PFSK-1 (cell line): Measurements from ENCODE around the gene CHST10.

Experiments
- FOXP2 ChIP-seq: optimal IDR thresholded peaks from 2 replicates; pipeline ENCODE3; 2011; ENCODE audit warnings: borderline replicate concordance, control low read depth, inconsistent platforms; ENCODE audit not compliant: insufficient read depth; ENCODE audit errors: extremely low read length, extremely low read depth
- POLR2AphosphoS5 ChIP-seq: IDR thresholded peaks from 2 replicates; pipeline ENCODE4 v1.6.1; 2012; ENCODE audit warnings: low read depth, mild to moderate bottlenecking, control low read depth, low read length, moderate library complexity
- REST ChIP-seq, 2 experiments: IDR thresholded peaks; 2 replicates each; pipeline versions ENCODE4 v1.6.1 to v1.8.0; 2011 to 2012; ENCODE audit warnings: low read depth in 2 of 2, low read length in 2 of 2, control low read depth in 1 of 2, inconsistent platforms in 1 of 2, mild to moderate bottlenecking in 1 of 2, moderate library complexity in 1 of 2; ENCODE audit not compliant: insufficient read depth in 1 of 2
- SIN3A ChIP-seq: IDR thresholded peaks from 2 replicates; pipeline ENCODE4 v1.6.1; 2012; ENCODE audit warnings: mild to moderate bottlenecking, low read length, moderate library complexity, borderline replicate concordance; ENCODE audit not compliant: insufficient read depth
- TAF1 ChIP-seq: IDR thresholded peaks from 2 replicates; pipeline ENCODE4 v1.6.1; 2012; ENCODE audit warnings: low read length, control low read depth, borderline replicate concordance; ENCODE audit not compliant: insufficient read depth

CHST10 gene

DNA sequence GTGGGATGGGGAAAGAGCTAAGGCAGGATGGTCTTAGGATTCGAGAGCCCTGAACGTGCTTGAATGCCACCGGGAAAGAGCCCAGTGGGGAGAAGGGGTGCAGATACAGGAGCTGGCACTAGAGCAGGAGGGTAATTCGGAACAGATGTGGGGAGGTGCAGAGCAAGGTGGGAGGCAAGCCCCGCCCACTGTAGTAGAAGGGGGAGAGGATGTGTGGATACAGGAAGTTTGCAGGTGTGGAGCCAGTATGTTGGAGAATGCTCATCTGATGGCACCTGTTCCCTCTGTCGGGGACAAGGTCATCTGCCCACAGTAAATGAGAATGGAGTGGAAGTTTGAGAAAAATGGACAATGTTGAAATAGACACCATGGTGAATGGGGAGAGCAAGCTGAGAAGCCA is 28.8 kb downstream of the CHST10 start:
- TF ChIP-seq FOXP2 (no peak), REST (IDR thresholded peaks at IDR 0.05; ENCODE audit: insufficient read depth in 1 of 2, low read depth in 2 of 2, low read length in 2 of 2) (no peak), SIN3A (no peak), POLR2AphosphoS5 (no peak), TAF1 (no peak)

DNA sequence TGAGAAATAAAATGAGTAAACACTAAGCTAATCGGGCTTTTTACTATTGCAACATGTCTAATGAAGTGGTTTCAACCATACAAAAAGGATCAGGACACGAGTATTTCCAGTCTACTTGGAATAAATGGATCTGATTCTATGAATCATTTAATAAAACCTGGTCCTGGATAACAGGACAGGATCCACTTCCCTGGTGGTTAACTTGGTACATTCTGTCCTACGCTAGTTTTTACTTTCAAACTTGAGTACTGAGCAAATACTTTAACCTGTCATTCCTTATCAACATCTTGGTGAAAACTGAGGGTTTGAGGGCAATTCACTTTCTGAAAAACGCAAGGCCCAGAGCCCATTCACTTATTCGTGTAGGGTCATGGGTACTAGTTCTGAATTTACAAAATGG is 33.5 kb downstream of the CHST10 start:
- TF ChIP-seq FOXP2 (no peak), POLR2AphosphoS5 (no peak), TAF1 (no peak), SIN3A (no peak), REST (IDR thresholded peaks at IDR 0.05; ENCODE audit: insufficient read depth in 1 of 2, low read depth in 2 of 2, low read length in 2 of 2) (no peak)

GRCh38 chr2:100383306-100383705 is 34.2 kb downstream of the CHST10 start:
- no peak for TF ChIP-seq REST (IDR thresholded peaks at IDR 0.05; ENCODE audit: insufficient read depth in 1 of 2, low read depth in 2 of 2, low read length in 2 of 2)
- no peak for TF ChIP-seq TAF1
- TF ChIP-seq POLR2AphosphoS5 = no peak
- TF ChIP-seq SIN3A = no peak
- no peak for TF ChIP-seq FOXP2

GRCh38 chr2:100381240-100381639 is 36.2 kb downstream of the CHST10 start:
- TF ChIP-seq REST (IDR thresholded peaks at IDR 0.05; ENCODE audit: insufficient read depth in 1 of 2, low read depth in 2 of 2, low read length in 2 of 2) (no peak), FOXP2 (no peak), SIN3A (no peak), POLR2AphosphoS5 (no peak), TAF1 (no peak)

GRCh38 chr2:100380681-100381080 is 36.8 kb downstream of the CHST10 start:
- TF ChIP-seq SIN3A (no peak), POLR2AphosphoS5 (no peak), REST (IDR thresholded peaks at IDR 0.05; ENCODE audit: insufficient read depth in 1 of 2, low read depth in 2 of 2, low read length in 2 of 2) (no peak), FOXP2 (no peak), TAF1 (no peak)
